Stimulated activated naive CD8-positive, alpha-beta T cell treated with anti-CD3 and anti-CD28 coated beads, Interleukin-15, Interleukin-2, amounts not matched to agents 100 ng/mL and 50 ng/mL, for 24 hours (primary cell): Measurements from ENCODE around the gene TMEM88.
A peak's percentile ranks its signal among the peaks of the same experiment; 100 is the strongest.

Experiments
- H3K27ac Mint-ChIP-seq: one replicate; pipeline ENCODE4 v1.8.0; 2021; ENCODE audit warnings: mild to moderate bottlenecking, mixed read lengths
- H3K27me3 Mint-ChIP-seq: one replicate; pipeline ENCODE4 v1.8.0; 2021; ENCODE audit warnings: mixed read lengths
- H3K36me3 Mint-ChIP-seq: one replicate; pipeline ENCODE4 v1.8.0; 2021; ENCODE audit warnings: low read depth, mixed read lengths
- H3K4me1 Mint-ChIP-seq: one replicate; pipeline ENCODE4 v1.8.0; 2021; ENCODE audit warnings: low read depth, mixed read lengths
- H3K4me3 Mint-ChIP-seq: one replicate; pipeline ENCODE4 v1.8.0; 2021; ENCODE audit warnings: mild to moderate bottlenecking, mixed read lengths
- H3K9me3 Mint-ChIP-seq: one replicate; pipeline ENCODE4 v1.8.0; 2021; ENCODE audit warnings: mixed read lengths

TMEM88 gene

DNA sequence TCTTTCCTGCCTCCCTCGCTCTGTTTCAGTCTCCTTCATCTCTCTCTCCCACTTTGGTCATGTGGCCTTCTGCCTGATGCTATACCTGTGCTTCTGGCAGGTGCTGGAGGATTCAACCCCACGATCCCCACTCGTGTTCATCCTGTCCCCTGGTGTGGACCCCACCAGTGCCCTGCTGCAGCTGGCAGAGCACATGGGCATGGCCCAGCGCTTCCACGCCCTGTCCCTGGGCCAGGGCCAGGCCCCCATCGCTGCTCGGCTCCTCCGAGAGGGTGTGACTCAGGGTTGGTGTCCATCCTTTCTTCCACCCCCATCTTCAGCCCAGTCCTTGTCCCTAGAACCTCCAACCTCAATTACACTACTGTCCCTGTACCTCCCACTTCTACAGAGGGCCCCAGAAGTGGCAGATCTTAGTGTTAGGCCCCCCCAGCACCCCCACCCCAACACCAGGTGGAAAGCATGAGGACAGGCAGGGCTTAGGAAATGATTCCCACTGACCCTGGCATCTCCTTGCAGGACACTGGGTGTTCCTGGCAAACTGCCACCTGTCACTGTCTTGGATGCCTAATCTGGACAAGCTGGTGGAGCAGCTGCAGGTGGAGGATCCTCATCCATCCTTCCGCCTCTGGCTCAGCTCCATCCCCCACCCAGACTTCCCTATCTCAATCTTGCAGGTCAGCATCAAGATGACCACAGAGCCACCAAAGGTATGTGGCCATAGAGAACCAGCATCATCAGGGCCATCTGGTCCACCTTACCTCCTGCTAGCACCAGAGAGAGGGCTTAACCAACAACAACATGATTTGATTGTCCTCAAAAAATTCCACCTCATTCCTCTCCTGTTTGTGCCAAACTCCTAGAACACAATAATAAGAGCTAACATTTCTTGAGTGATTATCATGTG is 30.6 kb upstream of the TMEM88 start:
- no peak overlapping the region for H3K4me3 Mint-ChIP-seq
- H3K4me1 Mint-ChIP-seq, result no peaks in the 10 kb centered on the region
- no peaks in the 10 kb centered on the region for H3K36me3 Mint-ChIP-seq
- no peak overlapping the region for H3K27ac Mint-ChIP-seq
- H3K27me3 Mint-ChIP-seq, result peaks cover 3% of the 10 kb centered on the region
- no peaks in the 10 kb centered on the region for H3K9me3 Mint-ChIP-seq

DNA sequence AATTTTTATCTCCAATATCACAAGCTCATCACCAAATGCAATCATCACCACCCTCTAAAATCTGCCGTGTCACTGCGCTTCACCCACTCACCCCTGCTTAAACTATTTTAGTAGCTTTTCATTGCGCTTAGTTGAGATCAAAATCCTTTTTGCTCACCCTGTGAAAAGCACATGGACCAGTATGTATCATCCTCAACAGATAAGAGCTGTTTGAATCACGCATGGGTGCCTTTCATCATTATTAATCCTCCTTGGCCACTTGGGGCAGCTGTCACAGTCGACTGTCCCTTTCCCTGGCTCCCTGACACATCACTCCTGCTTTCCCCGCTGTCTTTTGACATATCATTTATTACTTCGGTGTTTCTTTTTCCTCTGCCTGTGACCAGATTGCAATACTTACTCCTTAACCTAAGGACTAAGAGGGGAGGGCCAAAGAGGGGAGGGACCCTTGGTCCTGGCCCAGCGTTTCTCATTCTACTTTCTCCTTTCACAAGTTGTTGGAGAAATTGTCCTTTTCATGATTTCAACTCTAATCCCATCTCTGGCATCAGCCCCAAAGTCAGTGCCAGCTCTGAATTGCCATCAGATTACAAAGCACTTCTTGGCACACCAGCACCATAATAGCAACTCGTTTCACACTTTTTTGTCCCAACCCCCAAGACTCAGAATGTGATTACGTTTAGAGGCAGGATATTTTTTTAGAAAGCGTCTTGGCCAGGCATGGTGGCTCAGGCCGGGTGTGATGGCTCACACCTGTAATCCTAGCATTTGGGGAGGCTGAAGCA is 29.5 kb upstream of the TMEM88 start:
- Mint-ChIP-seq H3K4me3 (no peak overlapping the region), H3K27ac (no peak overlapping the region), H3K9me3 (no peaks in the 10 kb centered on the region), H3K4me1 (no peaks in the 10 kb centered on the region), H3K27me3 (peaks cover 3% of the 10 kb centered on the region), H3K36me3 (no peaks in the 10 kb centered on the region)

DNA sequence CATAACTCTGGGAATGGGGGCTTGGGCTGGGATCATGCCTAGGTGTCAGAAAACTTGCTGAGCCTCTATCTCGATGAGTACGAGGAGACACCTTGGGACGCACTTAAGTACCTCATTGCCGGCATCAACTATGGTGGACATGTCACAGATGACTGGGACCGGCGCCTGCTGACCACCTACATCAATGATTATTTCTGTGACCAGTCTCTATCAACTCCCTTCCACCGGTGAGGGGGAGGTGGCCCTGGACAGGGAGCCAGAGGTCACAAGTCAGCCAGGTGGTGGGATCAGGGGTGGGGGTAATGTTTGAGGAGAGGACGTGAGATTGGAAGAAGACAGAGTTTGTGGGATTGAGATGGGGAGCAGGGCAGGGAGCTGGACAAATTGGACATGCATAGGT is 24.2 kb upstream of the TMEM88 start:
- H3K27ac Mint-ChIP-seq, result no peak overlapping the region
- no peaks in the 10 kb centered on the region for H3K9me3 Mint-ChIP-seq
- peaks cover 7% of the 10 kb centered on the region for H3K27me3 Mint-ChIP-seq
- no peak overlapping the region for H3K4me3 Mint-ChIP-seq
- H3K4me1 Mint-ChIP-seq, result peaks cover 19% of the 10 kb centered on the region
- H3K36me3 Mint-ChIP-seq, result no peaks in the 10 kb centered on the region

DNA sequence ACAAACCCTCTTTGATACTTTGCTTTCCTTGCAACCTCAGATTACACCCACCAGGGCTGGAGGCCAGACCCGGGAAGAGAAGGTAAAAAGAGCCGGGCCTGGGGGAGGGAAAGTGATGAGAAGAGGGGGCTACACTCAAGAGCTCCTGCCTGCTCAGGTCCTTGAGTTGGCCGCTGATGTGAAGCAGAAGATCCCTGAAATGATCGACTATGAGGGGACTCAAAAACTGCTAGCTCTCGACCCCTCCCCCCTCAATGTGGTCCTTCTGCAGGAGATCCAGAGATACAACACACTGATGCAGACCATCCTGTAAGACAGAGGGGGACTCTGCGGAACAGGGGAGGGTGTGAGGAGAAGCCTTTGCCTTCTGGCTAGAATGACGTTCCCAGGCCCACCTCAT is 23.6 kb upstream of the TMEM88 start:
- Mint-ChIP-seq H3K36me3 (no peaks in the 10 kb centered on the region), H3K9me3 (no peaks in the 10 kb centered on the region), H3K4me3 (no peak overlapping the region), H3K27me3 (peaks cover 7% of the 10 kb centered on the region), H3K27ac (no peak overlapping the region), H3K4me1 (peaks cover 22% of the 10 kb centered on the region)

DNA sequence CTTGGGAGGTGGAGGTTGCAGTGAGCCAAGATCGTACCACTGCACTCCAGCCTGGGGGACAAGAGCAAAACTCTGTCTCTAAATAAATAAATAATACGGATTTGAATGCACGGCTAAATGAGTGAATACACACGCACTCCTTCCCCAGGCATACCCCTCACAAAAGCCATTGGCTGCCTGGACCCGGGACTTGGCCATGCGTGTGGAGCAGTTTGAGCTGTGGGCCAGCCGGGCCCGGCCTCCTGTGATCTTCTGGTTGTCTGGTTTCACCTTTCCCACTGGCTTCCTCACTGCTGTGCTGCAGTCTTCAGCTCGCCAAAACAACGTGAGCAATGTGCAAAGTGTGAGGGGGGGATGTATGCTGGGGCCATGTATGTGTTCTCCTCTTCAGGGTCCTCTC is 22.4 kb upstream of the TMEM88 start:
- Mint-ChIP-seq H3K4me3 (no peak overlapping the region), H3K27me3 (peaks cover 7% of the 10 kb centered on the region), H3K4me1 (peaks cover 34% of the 10 kb centered on the region), H3K36me3 (no peaks in the 10 kb centered on the region), H3K27ac (no peak overlapping the region), H3K9me3 (no peaks in the 10 kb centered on the region)

DNA sequence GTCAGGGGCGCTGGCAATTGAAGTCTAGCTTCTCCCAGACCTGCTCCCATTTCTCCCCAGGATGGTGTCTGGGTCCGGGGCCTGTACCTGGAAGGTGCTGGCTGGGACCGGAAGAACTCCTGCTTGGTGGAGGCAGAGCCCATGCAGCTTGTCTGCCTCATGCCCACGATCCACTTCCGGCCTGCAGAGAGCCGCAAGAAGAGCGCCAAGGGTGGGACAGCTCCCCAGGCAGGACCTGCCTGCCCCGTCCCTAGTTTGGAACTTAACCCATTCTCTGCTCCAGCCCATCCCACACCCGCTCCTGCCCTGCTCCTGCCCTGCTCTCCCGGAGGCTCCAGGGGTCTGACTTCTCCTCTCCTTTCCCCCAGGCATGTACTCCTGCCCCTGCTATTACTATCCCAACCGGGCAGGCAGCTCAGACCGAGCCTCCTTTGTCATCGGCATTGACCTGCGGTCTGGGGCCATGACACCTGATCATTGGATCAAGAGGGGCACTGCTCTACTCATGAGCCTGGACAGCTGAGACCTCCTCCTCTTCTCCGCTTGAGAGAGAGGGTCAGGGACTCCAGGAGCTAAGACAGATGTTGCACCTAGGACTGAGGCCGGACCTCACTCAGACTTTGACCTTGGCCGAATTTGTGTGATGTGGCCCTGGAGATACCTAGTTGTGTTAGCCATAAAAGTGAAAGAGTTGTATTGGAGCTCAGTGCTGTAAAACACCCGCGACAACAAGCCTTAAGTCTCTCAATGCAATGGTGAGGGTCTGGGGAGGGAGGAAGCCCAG is 21.7 kb upstream of the TMEM88 start:
- Mint-ChIP-seq H3K4me3 (peak overlapping the region; percentile 90), H3K27me3 (peaks cover 4% of the 10 kb centered on the region), H3K4me1 (peaks cover 39% of the 10 kb centered on the region), H3K27ac (peak overlapping the region; percentile 66), H3K9me3 (no peaks in the 10 kb centered on the region), H3K36me3 (no peaks in the 10 kb centered on the region)

DNA sequence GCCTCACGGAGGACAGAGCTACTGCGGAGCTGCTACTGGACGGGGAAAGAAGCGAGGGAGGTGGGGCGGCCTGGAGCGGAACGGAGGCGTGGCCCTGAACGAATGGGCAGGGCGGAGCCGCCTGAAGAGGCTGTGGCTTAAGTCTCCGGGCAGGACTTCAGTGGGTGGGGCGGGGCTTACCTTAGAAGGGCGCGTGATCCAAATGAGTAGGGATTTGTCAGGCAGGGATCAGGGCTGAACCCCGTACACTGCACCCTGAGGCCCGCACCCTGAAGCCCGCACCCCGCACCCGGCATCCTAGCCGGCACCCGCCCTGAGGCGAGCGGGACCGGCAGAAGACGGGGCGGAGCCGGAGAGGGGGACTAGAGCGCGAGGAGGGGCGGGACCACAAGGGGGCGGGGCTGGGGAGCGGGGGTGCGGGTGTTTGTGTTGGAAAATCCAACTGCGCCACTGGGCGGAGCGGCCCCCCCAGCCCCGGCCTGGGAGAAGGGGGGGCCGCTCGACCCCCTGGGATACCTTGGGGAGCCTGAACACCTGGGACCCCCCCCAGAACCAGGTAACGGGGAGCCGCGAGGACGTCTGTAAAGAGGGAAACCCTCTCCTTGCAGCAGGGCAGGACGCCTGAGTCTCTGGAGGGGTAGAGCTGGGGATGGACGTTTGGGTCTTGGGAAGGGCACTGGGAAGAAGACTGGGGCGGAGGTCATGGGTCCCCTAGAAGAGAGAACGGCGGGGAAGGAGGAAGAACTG is 20.9 kb upstream of the TMEM88 start, which contains the start of gene KDM6B:
Gene KDM6B (plus strand): TSS at position 423 of the 747 bp plus-strand sequence. CDS start 11,338 bp downstream, outside the sequence.
- H3K4me3 Mint-ChIP-seq, result peak within 1 kb of the TSS; percentile 90
- peak within 1 kb of the TSS; percentile 95 for H3K27ac Mint-ChIP-seq
- H3K27me3 Mint-ChIP-seq, result peaks cover 4% of the 10 kb centered on the region
- no peaks in the 10 kb centered on the region for H3K36me3 Mint-ChIP-seq
- H3K4me1 Mint-ChIP-seq, result peaks cover 46% of the 10 kb centered on the region
- H3K9me3 Mint-ChIP-seq, result no peaks in the 10 kb centered on the region

DNA sequence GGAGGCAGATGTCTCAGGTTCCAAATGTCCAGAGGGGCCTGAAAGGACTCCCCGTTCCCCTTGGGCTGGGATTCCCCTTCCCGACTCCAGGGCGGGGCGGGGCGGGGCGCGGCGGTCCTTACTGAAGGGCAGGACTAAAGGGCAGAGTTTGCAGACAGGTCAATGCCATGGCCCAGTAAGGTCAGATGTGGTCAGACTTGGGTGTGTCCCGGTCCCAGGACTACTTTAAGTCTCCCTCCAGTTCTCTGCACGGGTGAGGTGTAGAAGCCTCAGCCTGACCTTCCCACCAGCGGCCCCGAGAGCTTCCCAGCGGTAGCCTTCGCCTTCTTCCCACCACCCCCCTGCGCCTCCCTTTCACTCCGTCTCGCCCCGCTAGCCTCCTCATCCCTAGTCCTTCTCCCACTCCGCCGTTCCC is 20.3 kb upstream of the TMEM88 start:
- Mint-ChIP-seq H3K4me1 (peaks cover 51% of the 10 kb centered on the region), H3K4me3 (peak overlapping the region; percentile 90)

DNA sequence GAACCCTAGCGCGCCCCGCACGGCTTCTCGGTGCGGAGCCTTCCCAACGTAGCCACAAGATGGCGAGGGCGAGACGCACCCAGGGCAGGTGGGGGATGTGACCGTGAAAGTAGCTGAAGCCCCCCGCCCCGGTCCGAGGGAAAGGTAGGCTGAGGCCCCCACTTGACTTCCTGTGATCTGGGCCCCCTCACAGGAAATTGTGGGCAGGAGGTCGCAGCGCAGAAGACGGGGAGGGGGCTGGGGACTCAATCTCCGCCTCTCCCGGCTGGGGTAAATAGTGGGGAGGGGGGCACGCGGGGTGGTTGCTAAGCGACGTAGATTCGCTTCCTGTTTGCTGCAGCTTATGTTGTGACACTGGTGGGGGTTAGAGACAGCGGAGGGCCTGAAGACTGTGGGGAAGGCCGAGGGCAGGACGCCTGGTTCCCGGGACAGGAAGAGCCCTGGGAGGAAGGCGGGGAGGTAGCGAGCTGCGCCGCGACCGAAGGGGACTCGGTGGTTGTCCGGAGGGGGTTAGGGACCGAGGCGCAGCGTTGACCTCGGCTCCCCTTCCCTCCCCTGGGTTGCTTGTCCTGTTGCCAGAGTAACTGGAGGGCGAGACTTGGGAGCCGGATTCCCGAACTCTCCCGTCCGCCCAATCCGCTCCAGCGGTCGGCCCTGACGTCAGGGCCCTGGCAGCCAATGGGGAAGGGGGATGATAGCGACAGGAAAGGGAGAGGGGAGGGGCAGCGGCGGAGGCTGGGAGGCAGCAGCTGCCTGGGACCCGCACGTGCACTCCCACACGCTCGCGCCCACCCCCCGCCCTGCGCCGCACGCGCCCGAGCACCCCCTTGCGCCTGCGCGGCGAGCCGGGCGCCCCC is 19.7 kb upstream of the TMEM88 start:
- H3K27me3 Mint-ChIP-seq, result peaks cover 4% of the 10 kb centered on the region
- H3K4me3 Mint-ChIP-seq, result peak overlapping the region; percentile 90
- H3K36me3 Mint-ChIP-seq, result peaks cover 3% of the 10 kb centered on the region
- peak overlapping the region; percentile 95 for H3K27ac Mint-ChIP-seq
- H3K4me1 Mint-ChIP-seq, result peaks cover 58% of the 10 kb centered on the region
- no peaks in the 10 kb centered on the region for H3K9me3 Mint-ChIP-seq

More for the DNA sequence above, 20.3 kb upstream of the TMEM88 start:
- no peaks in the 10 kb centered on the region for H3K9me3 Mint-ChIP-seq
- H3K27ac Mint-ChIP-seq, result peak overlapping the region; percentile 95
- peaks cover 4% of the 10 kb centered on the region for H3K27me3 Mint-ChIP-seq
- H3K36me3 Mint-ChIP-seq, result no peaks in the 10 kb centered on the region

DNA sequence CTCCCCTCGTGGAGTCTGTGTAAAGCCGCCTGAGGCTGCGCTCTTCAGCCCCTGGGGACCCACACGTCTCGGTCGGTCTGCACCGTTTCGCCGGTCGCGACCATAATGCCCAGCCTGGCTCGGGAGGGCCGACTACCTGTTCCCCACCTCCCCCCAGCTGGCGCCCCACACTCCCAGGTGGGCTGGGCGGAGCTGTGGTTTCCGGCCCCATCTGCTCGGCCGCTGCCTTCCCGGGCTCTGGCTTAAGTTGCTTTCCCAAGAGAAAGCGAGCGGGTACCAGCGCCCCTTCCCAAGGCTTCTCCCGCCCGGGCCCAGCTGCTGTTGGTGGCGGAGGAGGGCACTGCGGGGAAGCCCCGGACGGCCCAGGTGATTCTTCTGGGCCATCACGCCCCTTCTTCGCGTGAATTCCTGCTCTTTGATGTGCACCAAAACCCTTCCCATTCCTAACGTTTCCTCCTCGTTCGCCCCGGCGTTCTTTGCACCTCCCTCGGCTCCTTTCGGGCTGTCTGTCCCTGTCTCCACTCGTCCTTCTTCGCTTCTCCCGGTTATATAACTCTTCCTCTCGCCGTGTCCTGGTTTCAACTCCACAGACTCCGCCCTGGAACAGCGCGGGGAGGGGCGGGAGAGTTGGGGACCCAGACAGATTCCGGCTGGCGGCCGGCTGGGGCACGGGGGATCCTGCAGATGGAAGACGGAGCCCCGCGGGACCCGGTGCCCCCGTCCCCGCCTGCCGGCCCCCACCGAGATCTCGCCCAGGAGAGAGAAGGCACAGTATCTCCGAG is 18.9 kb upstream of the TMEM88 start:
- Mint-ChIP-seq H3K4me1 (peaks cover 66% of the 10 kb centered on the region), H3K27ac (peak overlapping the region; percentile 93), H3K9me3 (no peaks in the 10 kb centered on the region), H3K36me3 (peaks cover 3% of the 10 kb centered on the region), H3K27me3 (peaks cover 4% of the 10 kb centered on the region), H3K4me3 (peak overlapping the region; percentile 93)

DNA sequence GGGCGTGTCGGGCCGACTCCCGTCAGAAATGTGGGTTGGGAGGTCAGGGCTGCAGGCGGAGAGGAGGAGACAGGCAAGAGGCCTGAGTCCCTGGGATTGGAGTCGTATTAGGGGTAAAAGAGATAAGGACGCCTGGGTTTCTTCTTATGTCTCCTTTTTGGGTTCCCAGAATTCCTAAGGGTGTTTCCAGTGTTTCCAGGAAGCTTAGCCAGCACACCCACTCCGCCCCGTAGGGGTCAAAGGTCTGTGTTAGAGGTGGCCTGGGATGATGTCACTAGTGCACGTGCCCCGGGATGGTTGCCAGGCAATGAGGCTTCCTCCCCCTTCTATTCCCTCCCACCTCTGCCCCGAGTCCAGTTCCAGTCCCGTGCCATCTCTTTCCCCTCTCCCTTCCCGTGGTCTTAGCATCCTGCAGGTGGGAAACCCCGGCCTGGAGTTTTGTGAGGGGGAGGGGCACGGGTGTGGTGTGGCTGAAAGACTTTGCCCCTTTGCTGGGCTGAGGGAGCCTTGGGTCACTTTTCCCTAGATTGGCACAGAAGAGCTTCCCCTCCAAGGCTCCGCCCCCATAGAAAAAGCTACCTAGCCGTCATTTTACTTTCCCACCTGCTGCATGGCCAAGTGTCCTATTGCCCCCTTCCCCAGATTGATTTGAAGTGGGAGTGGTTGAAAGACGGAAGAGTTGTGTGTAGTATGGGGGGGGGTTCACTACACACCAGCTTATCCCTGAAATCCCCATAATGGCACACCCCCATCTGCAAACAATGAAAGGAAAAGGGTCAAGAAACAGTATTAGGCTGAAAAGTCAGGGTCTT is 18.1 kb upstream of the TMEM88 start:
- H3K27ac Mint-ChIP-seq, result peak overlapping the region; percentile 93
- H3K4me3 Mint-ChIP-seq, result peak overlapping the region; percentile 93
- H3K9me3 Mint-ChIP-seq, result no peaks in the 10 kb centered on the region
- H3K4me1 Mint-ChIP-seq, result peaks cover 72% of the 10 kb centered on the region
- H3K27me3 Mint-ChIP-seq, result peaks cover 4% of the 10 kb centered on the region
- H3K36me3 Mint-ChIP-seq, result peaks cover 3% of the 10 kb centered on the region

DNA sequence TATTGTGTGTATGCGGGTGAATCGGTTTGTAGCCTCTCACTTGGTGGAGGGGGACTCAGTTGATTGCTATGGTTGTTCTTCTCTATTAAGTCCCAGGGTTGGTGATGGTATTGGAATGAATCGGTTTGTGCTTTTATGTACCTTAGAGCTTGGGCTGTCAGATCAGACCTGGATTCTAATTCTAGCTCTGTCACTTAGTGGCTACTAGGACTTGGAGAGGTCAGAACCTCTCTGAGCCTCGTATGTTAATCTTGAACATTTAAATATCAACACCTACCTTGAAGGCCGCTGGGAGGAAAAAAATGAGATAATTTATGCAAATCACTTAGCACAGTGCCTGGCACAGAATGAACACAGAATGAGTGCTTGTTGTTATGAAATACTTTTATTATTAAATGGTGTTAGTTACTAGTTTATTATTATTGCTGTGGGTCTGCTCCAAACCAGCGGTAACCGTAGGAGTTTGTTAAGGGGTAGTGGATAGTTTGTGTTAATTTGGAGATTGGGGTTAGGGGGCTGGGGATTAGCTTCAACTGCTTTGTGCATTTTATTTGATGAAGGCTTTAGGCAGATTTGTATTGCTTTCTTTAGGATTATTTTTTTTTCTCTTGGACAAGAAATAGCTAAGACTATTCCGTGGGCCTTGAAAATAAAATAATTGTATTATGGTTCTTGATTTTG is 17.3 kb upstream of the TMEM88 start:
- peak overlapping the region; percentile 93 for H3K27ac Mint-ChIP-seq
- peak overlapping the region; percentile 93 for H3K4me3 Mint-ChIP-seq
- H3K9me3 Mint-ChIP-seq, result no peaks in the 10 kb centered on the region
- H3K36me3 Mint-ChIP-seq, result peaks cover 3% of the 10 kb centered on the region
- H3K4me1 Mint-ChIP-seq, result peaks cover 78% of the 10 kb centered on the region
- H3K27me3 Mint-ChIP-seq, result peaks cover 4% of the 10 kb centered on the region
